AG09319 (cell line): Measurements from ENCODE around the gene WIPF2.
"Not testable (repeated sequence)": the region's sequence is repeated elsewhere in the genome, so short reads cannot be mapped to it uniquely, and the experiment has no call there.

Source experiments
- DNase-seq: peaks from one replicate; pipeline ENCODE4 v3.0.0-alpha.2; 2010; ENCODE audit warnings: low read depth; ENCODE audit errors: extremely low read depth
- CTCF ChIP-seq: IDR thresholded peaks from 2 replicates; pipeline ENCODE4 v1.5.1; 2011; ENCODE audit warnings: low read depth, mild to moderate bottlenecking, inconsistent platforms, low read length, moderate library complexity

Gene WIPF2

DNA sequence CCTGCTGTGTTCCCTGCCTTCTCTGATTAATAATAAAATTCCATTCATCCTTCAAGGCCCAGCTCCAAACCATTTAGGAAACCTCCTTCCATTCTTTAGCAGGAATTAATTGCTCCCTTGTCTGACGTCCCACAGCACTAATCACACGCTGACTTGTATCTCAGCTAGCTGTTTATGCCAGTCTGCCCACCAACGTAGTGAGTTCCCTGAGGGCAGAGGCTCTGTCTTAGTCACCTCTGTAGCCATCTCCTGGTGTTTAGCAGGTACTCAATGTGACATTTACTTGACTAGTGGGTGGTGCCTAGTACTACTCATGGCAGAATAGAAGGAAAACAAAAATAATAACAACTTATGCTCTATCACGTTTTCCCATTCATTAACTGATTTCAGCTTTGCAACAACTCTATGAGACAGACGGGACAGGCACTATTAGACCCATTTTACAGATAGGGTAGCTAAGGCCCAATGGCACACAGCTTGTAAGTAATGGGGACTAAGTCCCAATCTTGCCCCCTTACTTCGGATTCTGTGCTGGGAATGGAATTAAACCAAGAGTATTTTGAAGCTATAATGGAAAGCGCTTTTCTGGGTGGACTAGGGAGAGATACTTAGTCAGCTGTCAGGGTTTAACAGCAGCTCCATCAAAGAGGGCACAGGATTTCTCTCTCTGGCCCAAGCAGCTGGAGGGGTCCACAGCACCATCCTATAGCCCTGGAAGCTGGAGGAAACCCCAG lies 931 bp upstream of the WIPF2 start:
- no peak for DNase-seq
- no peak for TF ChIP-seq CTCF

- TF ChIP-seq CTCF: no peak
- no peak for DNase-seq
Measured at GRCh38 chr17:40219594-40220338, 662 bp downstream of the WIPF2 start.

DNA sequence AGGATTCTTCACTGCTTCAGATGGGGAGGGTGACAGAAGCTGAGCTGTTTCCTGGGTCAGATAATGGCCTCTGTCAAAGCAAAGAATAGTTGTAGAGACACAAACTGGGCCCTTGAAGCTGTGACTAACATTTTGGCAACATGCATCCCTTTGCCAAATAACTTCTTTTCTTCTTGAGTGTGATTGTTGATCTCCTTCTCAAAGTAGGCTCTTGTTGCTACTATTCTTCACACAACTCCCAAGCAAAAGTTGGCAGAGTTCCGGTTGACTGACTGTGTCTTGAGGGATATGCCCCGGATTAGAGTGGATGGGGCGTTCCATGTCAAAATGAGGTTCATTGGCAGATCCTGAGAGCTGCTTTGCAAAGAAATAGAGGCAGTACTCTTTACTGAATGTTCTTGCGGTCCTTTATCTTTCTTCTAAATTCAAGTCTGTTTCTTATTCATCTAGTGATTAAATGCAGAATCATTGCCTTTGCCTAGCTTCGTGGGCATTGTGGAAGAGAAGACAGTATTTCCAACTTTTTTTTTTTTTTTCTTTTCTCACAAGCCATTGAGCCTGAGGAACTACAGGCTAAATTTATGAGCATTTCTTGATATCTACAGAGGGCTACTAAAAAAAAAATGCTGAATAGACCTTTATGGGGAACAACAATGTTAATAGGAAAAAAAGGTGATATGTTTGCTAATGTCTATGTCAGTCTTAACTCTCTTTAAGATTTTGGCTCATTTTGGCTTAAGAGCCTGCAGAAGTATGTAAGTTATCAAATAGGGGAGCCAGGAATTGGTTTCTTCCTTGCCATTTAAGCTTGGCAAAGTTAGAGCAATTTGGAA lies 5.8 kb downstream of the WIPF2 start:
- TF ChIP-seq CTCF: no peak
- DNase-seq: no peak

GRCh38 chr17:40229146-40229545 lies 10.0 kb downstream of the WIPF2 start:
- DNase-seq: not testable (repeated sequence)

GRCh38 chr17:40230670-40231069 lies 11.6 kb downstream of the WIPF2 start:
- DNase-seq: no peak
- TF ChIP-seq CTCF: no peak

GRCh38 chr17:40231928-40232327 lies 12.8 kb downstream of the WIPF2 start:
- not testable (repeated sequence) for DNase-seq

DNA sequence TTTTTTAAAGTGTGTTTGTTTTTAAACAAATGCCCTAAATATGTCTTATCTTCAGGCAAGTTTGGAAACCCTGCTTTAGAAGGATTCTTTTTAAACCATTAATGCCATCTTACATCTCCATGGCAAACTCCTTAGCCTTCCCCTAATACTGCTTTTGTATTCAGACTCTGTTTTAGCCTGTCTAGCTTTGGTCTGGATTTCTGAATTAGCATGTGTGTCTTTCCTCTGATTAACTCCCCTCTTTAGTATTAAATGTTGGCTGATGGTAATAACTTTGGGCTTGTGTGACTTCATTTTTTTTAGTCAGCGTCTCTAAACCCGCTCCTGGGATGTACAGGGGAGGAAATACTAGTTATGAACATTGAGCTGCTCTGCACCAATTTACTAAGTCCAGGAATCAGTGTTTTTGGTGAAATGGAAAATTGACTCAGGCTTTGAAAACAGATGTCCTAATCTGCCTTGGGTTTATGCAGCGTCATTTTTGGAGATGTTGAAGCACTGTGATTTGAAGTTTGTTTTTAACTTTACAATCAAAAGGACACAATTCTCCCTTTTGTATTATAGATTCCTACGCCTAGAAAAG lies 22.2 kb downstream of the WIPF2 start:
- TF ChIP-seq CTCF: no peak
- DNase-seq: no peak

DNA sequence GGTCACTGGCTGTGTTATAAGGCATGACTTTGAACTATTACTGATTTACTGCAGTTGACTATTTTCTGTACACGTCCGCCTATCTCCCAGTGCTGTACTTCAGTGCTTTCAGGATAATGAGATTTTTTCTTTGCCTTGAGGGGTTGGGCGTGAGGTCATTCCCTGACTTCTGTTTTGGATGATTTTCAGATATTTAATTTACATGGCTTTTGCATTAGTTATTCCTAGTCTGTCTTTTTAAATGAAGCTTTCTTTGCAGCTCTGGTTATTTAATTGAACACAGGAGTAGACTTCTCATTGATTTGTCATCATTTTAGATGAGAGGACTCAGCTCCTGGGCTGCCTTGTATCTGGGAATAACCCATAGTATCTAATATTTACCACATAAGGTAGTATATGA lies 23.7 kb downstream of the WIPF2 start:
- DNase-seq: no peak
- TF ChIP-seq CTCF: no peak
